Naive B cell (primary cell): ENCODE results near the gene KANSL1L. TPM values are rescaled to one million over a fixed set of nuclear protein-coding genes. Genes with fewer than 3 reads are reported as not detected.
A peak's percentile ranks its signal among the peaks of the same experiment; 100 is the strongest.

Source experiments
- ATAC-seq, 2 donors: fragments of 150-1000 bp; cut with Tn5 transposase; 2 replicates each; pipeline ENCODE4 v1.10.0; 2021; ENCODE audit warnings: low read depth in 2 of 2, mild to moderate bottlenecking in 2 of 2, moderate library complexity in 2 of 2
- DNase-seq: peaks from one replicate; pipeline ENCODE4 v3.0.0; 2022
- H3K27ac Mint-ChIP-seq, 6 donors: one replicate each; pipeline ENCODE4 v1.8.0; 2020 to 2022; ENCODE audit warnings: mild to moderate bottlenecking in 6 of 6, mixed read lengths in 6 of 6, moderate library complexity in 5 of 6, inconsistent platforms in 2 of 6
- H3K27me3 Mint-ChIP-seq, 3 donors: one replicate each; pipeline ENCODE4 v1.8.0; 2021 to 2022; ENCODE audit warnings: mixed read lengths in 3 of 3, mild to moderate bottlenecking in 1 of 3
- H3K36me3 Mint-ChIP-seq, 2 donors: one replicate each; pipeline ENCODE4 v1.8.0; 2020 to 2022; ENCODE audit warnings: mixed read lengths in 2 of 2, inconsistent platforms in 1 of 2, mild to moderate bottlenecking in 1 of 2
- H3K4me1 Mint-ChIP-seq, 3 donors: one replicate each; pipeline ENCODE4 v1.8.0; 2020 to 2022; ENCODE audit warnings: mixed read lengths in 3 of 3, inconsistent platforms in 1 of 3, mild to moderate bottlenecking in 1 of 3, moderate library complexity in 1 of 3
- H3K4me3 Mint-ChIP-seq, 8 donors: one replicate each; pipeline ENCODE4 v1.8.0; 2020 to 2022; ENCODE audit warnings: mild to moderate bottlenecking in 8 of 8, mixed read lengths in 8 of 8, moderate library complexity in 8 of 8, inconsistent platforms in 2 of 8
- H3K9me3 Mint-ChIP-seq, 7 donors: one replicate each; pipeline ENCODE4 v1.8.0; 2020 to 2022; ENCODE audit warnings: mixed read lengths in 7 of 7, mild to moderate bottlenecking in 5 of 7, inconsistent platforms in 2 of 7, moderate library complexity in 1 of 7
- polyA plus RNA-seq, 6 donors: library from polyadenylated mRNA; unstranded; fragments of 300-500 nt; fragmentation: Illumina TruSeq; gene quantifications; one replicate each; pipeline ENCODE4 v1.2.3, GENCODE V29; 2021; ENCODE audit warnings: low read depth in 6 of 6

The KANSL1L gene
- polyA plus RNA-seq, 6 donors from 2014 or later = 0.52 to 3.2 (median 2.4) TPM

DNA sequence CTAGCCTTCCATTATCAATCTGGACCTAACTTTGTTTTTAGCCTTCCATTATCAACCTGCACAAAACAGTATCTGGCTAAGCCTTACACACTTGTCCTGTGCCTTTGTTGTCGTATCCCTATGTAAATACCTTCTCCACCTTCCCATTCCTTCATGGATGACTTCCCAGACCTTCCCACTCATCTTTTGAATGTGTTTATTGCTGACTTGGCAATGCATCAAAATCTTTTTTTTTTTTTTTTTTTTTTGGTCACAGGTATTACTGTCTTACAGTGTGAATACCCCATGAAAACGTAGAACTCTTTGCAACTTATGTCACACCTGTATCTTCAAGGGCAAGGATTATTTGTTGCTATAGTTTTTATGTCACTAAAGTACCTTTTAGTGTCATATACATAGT lies 143.0 kb downstream of the KANSL1L start:
- H3K27ac Mint-ChIP-seq = peak overlapping the region in 2 of 6 donors; percentile 30 to 85
- no peak overlapping the region for H3K4me3 Mint-ChIP-seq
- H3K27me3 Mint-ChIP-seq = no peaks in the 10 kb centered on the region
- DNase-seq (no peak), ATAC-seq (no peak)
- H3K4me1 Mint-ChIP-seq = no peaks in the 10 kb centered on the region
- no peaks in the 10 kb centered on the region for H3K9me3 Mint-ChIP-seq
- H3K36me3 Mint-ChIP-seq = peaks cover 0 to 16% of the 10 kb centered on the region in 2 donors

DNA sequence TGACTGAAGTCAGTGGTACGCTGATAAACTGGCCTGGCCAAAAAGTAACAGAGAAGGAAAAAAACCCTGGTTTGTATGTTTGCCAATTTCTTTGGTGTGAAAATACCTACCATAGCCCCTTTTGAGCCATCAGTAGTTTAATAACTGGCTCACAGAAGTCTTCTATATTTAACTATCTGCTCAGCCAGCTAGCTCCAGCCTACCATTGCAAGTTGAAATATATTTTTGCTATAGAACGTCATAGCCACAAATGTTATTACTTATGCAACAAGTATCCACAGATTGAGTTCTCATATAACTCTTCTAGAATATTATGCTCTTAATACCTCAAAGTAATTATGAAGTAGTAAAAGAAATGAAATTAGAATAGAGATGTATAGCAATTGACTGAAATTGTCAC lies 143.6 kb downstream of the KANSL1L start:
- no peak overlapping the region for H3K27ac Mint-ChIP-seq
- ATAC-seq (no peak), DNase-seq (no peak)
- H3K36me3 Mint-ChIP-seq = peaks cover 0 to 17% of the 10 kb centered on the region in 2 donors
- H3K9me3 Mint-ChIP-seq = no peaks in the 10 kb centered on the region
- H3K27me3 Mint-ChIP-seq = no peaks in the 10 kb centered on the region
- H3K4me3 Mint-ChIP-seq = no peak overlapping the region
- H3K4me1 Mint-ChIP-seq = no peaks in the 10 kb centered on the region

DNA sequence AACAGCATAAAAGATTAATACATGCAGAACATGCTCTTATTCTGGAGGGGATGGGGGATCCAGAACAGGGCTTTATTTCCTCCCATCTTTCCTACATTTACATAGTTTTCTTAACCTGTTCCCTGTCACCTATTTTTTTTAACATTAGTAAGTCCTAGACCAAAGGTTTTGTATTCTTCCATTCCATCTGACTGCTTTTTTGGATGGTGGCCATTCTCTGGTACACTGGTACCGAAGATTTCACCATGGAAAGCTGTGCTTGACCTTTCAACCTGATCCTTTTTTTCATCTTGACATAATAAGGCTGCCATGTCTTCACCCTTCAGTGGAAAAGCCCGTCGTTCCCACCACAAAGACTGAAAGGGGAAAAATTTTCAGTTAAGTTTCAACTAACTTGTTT lies 148.4 kb downstream of the KANSL1L start:
- no peaks in the 10 kb centered on the region for H3K9me3 Mint-ChIP-seq
- DNase-seq = no peak
- H3K27me3 Mint-ChIP-seq = no peaks in the 10 kb centered on the region
- H3K4me1 Mint-ChIP-seq = no peaks in the 10 kb centered on the region
- no peak overlapping the region for H3K4me3 Mint-ChIP-seq
- ATAC-seq = no peak
- H3K27ac Mint-ChIP-seq = peak overlapping the region in 1 of 6 donors; percentile 32
- H3K36me3 Mint-ChIP-seq = peaks cover 0 to 26% of the 10 kb centered on the region in 2 donors

DNA sequence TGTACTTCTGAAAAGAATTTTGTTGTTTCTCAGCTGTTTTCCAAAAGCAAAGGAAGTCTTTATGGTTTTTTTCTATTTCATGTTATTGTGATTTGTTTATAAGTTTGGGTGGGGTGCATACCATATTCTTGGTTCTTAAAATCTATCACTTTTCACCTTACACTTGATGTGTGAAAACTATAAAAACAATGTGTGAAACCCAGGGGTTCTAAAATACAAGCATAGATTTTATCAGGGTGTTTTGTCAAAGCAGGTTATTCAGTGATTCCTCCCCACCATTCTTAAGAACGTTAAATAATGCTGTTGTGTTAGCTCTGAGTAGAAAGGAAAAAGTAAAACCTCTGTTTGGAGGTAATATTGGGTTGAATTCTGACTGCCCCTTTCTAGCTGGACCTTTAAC lies 151.1 kb downstream of the KANSL1L start:
- Mint-ChIP-seq H3K36me3 (peaks cover 1 to 19% of the 10 kb centered on the region in 2 donors), H3K9me3 (no peaks in the 10 kb centered on the region), H3K4me3 (no peak overlapping the region), H3K4me1 (peaks cover 0 to 2% (median 0%) of the 10 kb centered on the region in 3 donors), H3K27ac (peak overlapping the region in 1 of 6 donors; percentile 49), H3K27me3 (no peaks in the 10 kb centered on the region)
- DNase-seq (no peak), ATAC-seq (no peak)

DNA sequence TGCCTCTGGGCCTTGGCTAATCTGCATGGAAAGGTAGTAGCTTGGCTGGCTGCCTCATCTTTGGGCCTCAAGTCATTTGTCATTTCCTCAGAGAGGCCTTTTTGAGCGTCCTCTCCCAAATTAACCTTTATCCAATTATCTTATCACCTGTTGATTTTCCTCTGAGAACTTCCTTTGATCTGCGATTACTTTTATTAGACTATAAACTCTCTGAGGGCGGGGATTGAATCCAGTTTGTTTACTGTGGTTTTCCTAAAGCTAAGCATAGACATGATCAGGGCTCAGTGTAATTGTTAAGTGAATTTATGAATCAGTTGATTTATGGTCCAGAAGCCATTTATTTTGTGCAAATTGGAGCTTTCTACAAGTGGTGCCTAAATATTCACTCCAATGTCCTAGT lies 161.3 kb downstream of the KANSL1L start:
- H3K27me3 Mint-ChIP-seq = no peaks in the 10 kb centered on the region
- no peak for DNase-seq
- peaks cover 25 to 31% (median 27%) of the 10 kb centered on the region in 3 donors for H3K4me1 Mint-ChIP-seq
- ATAC-seq = no peak
- peaks cover 4 to 8% of the 10 kb centered on the region in 2 donors for H3K36me3 Mint-ChIP-seq
- H3K27ac Mint-ChIP-seq = no peak overlapping the region
- H3K9me3 Mint-ChIP-seq = no peaks in the 10 kb centered on the region
- H3K4me3 Mint-ChIP-seq = no peak overlapping the region

DNA sequence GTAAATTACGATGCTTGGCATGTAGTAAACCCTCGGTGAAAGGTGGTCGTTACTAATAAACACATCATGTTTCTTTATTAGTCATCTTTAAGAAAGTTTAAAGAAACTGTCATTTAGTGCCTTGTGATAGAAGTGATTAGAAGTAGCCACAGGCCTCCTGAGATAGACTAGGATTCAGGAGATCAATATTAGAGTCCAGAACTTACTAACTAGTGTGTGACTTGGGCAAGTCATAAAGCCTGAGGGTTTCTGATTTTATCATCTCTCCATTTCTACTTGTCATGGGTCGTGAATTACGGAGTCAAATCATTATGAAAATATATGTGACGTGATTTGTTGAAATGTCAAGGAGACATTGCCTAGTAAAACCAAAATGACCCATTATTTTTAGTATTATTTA lies 162.1 kb downstream of the KANSL1L start:
- no peaks in the 10 kb centered on the region for H3K27me3 Mint-ChIP-seq
- no peak for DNase-seq
- H3K27ac Mint-ChIP-seq = no peak overlapping the region
- H3K4me1 Mint-ChIP-seq = peaks cover 31 to 34% (median 33%) of the 10 kb centered on the region in 3 donors
- H3K36me3 Mint-ChIP-seq = peaks cover 0 to 6% of the 10 kb centered on the region in 2 donors
- H3K4me3 Mint-ChIP-seq = no peak overlapping the region
- no peaks in the 10 kb centered on the region for H3K9me3 Mint-ChIP-seq
- ATAC-seq = no peak

DNA sequence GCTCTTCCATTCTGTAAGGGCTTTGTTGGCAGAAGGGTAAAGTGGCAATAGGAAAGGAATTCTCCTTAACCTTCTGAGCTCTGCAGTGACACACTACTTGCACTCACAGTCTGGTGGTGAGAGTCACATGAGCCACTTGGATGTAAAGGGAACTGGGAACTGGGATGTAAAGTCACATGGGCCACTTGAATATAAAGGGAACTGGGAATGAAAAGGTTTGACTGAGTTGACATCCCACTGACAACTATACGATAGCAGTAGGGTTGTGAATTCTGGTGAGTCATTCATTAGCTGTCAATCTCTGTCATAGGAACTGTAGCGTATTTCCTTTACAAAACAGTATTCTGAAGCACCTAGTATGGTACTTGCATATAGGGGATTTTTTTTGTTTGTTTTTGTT lies 163.3 kb downstream of the KANSL1L start:
- ATAC-seq (no peak), DNase-seq (no peak)
- Mint-ChIP-seq H3K4me3 (peak overlapping the region in 1 of 8 donors; percentile 53), H3K4me1 (peaks cover 31 to 43% (median 35%) of the 10 kb centered on the region in 3 donors), H3K9me3 (no peaks in the 10 kb centered on the region), H3K27me3 (no peaks in the 10 kb centered on the region), H3K36me3 (peaks cover 0 to 6% of the 10 kb centered on the region in 2 donors), H3K27ac (peak overlapping the region in 3 of 6 donors; percentile 8 to 61 (median 46))

DNA sequence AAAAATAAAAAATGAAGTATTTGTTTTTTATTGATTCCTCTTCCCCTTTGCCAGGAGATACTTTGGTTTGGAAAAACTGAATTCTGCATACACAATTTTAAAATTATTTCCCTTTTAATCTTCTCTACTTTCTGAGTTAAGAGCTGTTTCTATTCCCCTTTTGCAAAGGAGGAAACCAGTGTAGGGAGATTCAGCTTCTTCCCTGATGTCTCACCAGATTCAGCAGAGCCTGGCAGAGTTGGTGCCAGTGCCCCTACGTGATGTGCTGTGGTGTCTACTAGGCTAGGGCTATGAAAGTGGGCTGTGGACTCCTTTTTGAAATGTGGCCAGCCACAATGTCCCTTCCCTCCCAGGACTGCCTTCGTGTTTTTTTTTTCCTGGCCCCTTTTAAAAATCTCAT lies 166.3 kb downstream of the KANSL1L start:
- H3K27ac Mint-ChIP-seq = peak overlapping the region in 4 of 6 donors; percentile 25 to 73 (median 50)
- DNase-seq = no peak
- H3K36me3 Mint-ChIP-seq = peaks cover 0 to 3% of the 10 kb centered on the region in 2 donors
- ATAC-seq = no peak
- peak overlapping the region in 6 of 8 donors; percentile 3 to 97 (median 68) for H3K4me3 Mint-ChIP-seq
- H3K4me1 Mint-ChIP-seq = peaks cover 36 to 52% (median 44%) of the 10 kb centered on the region in 3 donors
- H3K27me3 Mint-ChIP-seq = peaks cover under 1 to 4% (median 1%) of the 10 kb centered on the region in 3 donors
- no peaks in the 10 kb centered on the region for H3K9me3 Mint-ChIP-seq

DNA sequence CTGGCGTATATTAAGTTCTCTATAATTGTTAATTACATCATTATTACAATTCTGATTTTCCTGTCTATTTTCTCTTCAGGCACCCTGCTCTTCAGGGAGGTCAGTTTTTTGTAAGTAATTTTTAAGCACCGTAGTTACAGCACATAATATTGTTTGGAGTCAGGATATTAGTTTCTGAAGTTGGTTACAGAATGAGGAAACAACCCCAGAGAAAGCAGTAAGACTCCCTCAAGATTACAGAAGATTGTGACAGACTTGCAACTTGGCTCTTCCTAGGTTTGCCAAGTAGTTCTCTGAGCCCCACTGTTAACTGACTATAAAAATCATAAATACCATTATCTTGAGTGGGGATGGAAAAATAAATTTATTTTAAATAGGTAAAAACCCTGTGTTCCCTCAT lies 167.8 kb downstream of the KANSL1L start:
- Mint-ChIP-seq H3K9me3 (no peaks in the 10 kb centered on the region), H3K4me1 (peaks cover 34 to 50% (median 44%) of the 10 kb centered on the region in 3 donors), H3K27me3 (peaks cover 4 to 9% (median 8%) of the 10 kb centered on the region in 3 donors), H3K27ac (peak overlapping the region in 5 of 6 donors; percentile 12 to 96 (median 89)), H3K4me3 (peak overlapping the region; percentile 89 to 99 (median 96)), H3K36me3 (no peaks in the 10 kb centered on the region)
- DNase-seq (no peak), ATAC-seq (no peak)

DNA sequence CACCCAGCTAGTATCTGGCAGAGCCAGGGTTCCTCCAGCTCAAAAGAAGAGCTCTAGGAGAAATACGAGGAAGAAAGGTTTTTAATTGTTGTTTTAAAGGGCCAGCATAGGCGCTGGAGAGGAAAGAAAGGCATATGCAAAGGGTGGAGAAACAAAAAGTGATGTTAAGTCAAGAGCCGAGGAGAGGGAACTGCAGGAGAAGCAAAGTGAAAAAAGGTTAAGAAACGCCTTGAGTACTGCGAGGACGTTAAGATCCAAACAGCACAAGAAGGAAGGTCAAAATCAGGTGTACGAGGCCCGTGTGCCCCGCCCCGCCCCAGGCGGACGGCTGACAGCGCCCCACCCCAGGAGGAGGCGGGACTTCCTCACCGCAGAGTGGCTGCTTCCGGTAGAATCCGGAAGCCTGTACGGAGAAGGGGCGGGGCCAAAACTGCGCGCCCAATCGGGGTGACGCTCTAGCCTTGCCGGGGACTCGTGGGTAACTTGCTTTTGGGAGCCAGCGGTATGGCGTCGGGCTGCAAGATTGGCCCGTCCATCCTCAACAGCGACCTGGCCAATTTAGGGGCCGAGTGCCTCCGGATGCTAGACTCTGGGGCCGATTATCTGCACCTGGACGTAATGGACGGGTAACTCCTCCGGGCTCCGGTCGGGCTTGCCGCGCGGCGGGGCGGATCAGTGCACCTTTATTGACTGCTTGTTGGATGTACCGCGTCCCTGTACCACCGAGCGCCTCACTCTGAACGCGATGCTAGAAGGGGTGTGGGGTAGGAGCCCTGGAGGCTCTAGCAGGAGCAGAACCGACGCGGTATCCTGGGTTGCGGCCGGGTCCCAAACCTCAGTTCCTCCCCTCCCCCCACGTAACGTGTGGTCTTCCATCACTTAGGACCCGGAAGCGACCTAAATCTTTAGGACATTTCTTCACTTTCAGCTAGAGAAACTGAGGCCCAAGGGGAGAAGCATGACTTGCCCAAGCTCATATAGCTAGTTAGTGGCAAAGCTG lies 168.8 kb downstream of the KANSL1L start, which contains the start of gene RPE:
Gene RPE (plus strand): TSS at position 481 of the 1,000 bp plus-strand sequence. CDS start 24 bp downstream, at position 505.
- peaks cover 4 to 9% (median 8%) of the 10 kb centered on the region in 3 donors for H3K27me3 Mint-ChIP-seq
- peak within 1 kb of the TSS; percentile 65 to 96 (median 88) for H3K27ac Mint-ChIP-seq
- ATAC-seq (peak; percentile 97 to 98), DNase-seq (peak; percentile 96)
- H3K9me3 Mint-ChIP-seq = no peaks in the 10 kb centered on the region
- peaks cover 31 to 50% (median 38%) of the 10 kb centered on the region in 3 donors for H3K4me1 Mint-ChIP-seq
- no peaks in the 10 kb centered on the region for H3K36me3 Mint-ChIP-seq
- peak within 1 kb of the TSS; percentile 89 to 99 (median 96) for H3K4me3 Mint-ChIP-seq

DNA sequence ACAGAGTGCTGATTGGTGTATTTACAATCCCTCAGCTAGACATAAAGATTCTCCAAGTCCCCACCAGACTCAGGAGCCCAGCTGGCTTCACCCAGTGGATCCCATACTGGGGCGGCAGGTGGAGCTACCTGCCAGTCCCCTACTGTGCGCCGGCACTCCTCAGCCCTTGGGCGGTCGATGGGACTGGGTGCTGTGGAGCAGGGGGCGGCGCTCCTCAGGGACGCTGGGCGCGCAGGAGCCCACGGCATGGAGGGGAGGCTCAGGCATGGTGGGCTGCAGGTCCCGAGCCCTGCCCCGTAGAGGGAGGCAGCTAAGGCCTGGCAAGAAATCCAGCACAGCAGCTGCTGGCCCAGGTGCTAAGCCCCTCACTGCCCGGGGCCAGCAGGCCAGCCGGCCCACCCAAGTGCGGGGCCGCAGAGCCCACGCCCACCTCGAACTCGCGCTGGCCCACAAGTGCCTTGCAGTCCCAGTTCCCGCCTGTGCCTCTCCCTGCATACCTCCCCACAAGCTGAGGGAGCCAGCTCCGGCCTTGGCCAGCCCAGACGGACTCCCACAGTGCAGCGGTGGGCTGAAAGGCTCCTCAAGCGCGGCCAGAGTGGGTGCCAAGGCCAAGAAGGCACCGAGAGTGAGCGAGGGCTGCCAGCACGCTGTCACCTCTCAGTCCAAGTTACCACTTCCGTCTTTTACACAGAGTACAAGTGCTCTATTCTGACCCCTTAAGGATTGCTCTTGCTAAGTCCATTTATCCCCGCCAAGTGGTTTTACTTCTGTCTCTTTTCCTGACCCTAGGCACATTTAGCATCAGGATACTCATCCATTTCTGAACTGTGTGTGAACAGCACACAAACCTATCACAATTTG lies 170.5 kb downstream of the KANSL1L start:
- DNase-seq = no peak
- no peak overlapping the region for H3K27ac Mint-ChIP-seq
- no peaks in the 10 kb centered on the region for H3K36me3 Mint-ChIP-seq
- no peaks in the 10 kb centered on the region for H3K9me3 Mint-ChIP-seq
- ATAC-seq = no peak
- H3K4me3 Mint-ChIP-seq = peak overlapping the region in 2 of 8 donors; percentile 97
- peaks cover 20 to 36% (median 24%) of the 10 kb centered on the region in 3 donors for H3K4me1 Mint-ChIP-seq
- peaks cover 4 to 11% (median 9%) of the 10 kb centered on the region in 3 donors for H3K27me3 Mint-ChIP-seq

DNA sequence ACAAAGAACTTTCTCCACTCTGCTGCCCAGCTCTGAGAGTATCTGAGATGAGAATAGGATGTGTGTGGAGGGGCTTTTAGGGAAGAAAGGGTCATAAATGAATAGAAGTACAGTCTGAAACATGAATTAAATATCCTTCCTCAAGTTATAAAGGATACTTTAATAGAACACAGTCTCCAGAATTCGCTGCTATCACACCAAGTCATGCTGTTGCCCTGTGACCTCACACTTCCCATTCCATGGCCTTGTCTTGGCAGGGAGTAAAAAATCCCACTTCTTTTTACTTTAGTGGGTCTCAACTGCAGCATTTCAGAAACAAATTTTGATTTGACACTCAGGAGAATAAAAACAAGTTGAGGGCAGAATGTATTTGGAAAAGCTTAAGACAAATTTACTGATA lies 172.6 kb downstream of the KANSL1L start:
- Mint-ChIP-seq H3K27me3 (peaks cover 10 to 25% (median 21%) of the 10 kb centered on the region in 3 donors), H3K4me1 (peaks cover 7 to 20% (median 11%) of the 10 kb centered on the region in 3 donors), H3K4me3 (peak overlapping the region in 1 of 8 donors; percentile 13), H3K27ac (no peak overlapping the region), H3K36me3 (no peaks in the 10 kb centered on the region), H3K9me3 (no peaks in the 10 kb centered on the region)
- ATAC-seq = no peak
- DNase-seq = no peak

DNA sequence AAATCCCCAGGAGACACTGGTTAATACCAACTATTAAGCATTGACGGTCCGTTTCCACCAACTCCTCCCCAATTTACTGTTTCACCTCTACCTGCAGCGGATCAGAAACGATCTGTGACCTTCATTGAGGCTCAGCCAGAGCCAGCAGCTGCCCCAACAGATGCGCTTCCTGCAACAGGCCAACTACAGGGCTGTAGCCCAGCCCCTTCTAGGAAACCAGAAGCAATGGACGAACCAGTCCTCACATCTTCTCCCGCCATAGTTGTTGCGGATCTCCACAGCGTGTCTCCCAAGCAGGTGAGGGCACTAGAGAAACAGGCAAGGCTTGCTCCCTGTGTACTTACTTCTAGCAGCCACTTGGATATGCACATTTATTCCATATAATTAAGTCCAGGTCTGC lies 177.2 kb downstream of the KANSL1L start:
- H3K36me3 Mint-ChIP-seq = no peaks in the 10 kb centered on the region

More for the DNA sequence above, 177.2 kb downstream of the KANSL1L start:
- DNase-seq (no peak), ATAC-seq (no peak)
- Mint-ChIP-seq H3K4me1 (no peaks in the 10 kb centered on the region), H3K27ac (no peak overlapping the region), H3K4me3 (no peak overlapping the region), H3K9me3 (no peaks in the 10 kb centered on the region), H3K27me3 (peaks cover 15 to 24% (median 18%) of the 10 kb centered on the region in 3 donors)
